Measurements from ENCODE around the gene FLT3. TPM values are rescaled to one million over a fixed set of nuclear protein-coding genes. Genes with fewer than 3 reads are reported as not detected.

The FLT3 gene
- total RNA-seq, 2 donors from 2014 or later: 0.27 to 2.4 TPM

DNA sequence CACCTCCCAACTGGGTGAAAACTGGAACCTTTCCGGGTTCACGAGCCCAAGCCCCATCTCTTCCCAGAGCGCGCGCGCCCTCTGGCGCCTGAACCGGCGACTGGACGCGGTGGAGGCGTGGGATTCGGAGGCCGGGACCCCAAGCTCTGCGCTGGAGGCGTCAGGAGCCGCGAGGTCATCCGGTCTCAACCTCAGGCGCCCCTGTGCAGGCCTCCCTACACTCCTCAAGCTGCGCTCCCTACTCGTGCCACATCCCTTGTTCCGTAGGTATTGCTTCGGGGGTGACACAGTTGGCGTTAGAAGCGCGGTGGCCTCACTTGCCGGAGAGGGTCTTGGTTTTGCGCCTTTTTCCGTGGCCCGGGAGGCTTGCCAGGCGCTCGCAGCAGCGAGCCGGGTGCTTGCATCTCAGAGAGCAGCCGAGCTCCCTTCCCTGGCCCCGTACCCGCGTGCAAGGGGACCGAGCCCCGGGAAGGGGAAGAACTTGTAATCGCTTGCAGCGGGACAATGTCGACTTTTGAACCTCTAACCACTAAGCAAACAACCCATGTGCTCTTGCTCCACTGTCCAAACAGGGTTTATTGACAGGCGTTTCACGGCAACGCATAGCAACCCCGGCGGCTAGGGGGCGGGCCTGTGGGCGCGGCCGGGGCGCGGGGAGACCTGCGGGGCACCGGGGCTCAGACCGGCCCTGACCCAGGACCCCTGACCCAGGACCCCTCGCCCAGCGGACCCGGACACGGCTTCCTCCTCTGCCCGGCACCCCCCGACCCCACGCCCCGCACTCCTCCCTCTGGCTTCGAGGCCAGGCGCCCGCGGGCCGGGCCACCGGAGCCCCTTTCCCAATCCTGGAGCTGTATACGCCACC is 139.8 kb downstream of the FLT3 start:
- intact Hi-C loops (cut with DNase I): no loop called here
- Histone ChIP-seq H3K27ac (no peak overlapping the region), H3K4me1 (replicated peaks) (peaks cover 5% of the 10 kb centered on the region), H3K4me3 (peak overlapping the region in 1 of 2 donors; percentile 31), H3K9me3 (no peaks in the 10 kb centered on the region), H3K36me3 (no peaks in the 10 kb centered on the region), H3K27me3 (replicated peaks; ENCODE audit: insufficient read depth) (peaks cover 13% of the 10 kb centered on the region)
- peak; percentile 45 for TF ChIP-seq POLR2AphosphoS5 (IDR thresholded peaks at IDR 0.05)
- no peak for TF ChIP-seq POLR2A (IDR thresholded peaks at IDR 0.05)
- TF ChIP-seq, protein P1, sequence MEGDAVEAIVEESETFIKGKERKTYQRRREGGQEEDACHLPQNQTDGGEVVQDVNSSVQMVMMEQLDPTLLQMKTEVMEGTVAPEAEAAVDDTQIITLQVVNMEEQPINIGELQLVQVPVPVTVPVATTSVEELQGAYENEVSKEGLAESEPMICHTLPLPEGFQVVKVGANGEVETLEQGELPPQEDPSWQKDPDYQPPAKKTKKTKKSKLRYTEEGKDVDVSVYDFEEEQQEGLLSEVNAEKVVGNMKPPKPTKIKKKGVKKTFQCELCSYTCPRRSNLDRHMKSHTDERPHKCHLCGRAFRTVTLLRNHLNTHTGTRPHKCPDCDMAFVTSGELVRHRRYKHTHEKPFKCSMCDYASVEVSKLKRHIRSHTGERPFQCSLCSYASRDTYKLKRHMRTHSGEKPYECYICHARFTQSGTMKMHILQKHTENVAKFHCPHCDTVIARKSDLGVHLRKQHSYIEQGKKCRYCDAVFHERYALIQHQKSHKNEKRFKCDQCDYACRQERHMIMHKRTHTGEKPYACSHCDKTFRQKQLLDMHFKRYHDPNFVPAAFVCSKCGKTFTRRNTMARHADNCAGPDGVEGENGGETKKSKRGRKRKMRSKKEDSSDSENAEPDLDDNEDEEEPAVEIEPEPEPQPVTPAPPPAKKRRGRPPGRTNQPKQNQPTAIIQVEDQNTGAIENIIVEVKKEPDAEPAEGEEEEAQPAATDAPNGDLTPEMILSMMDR (IDR thresholded peaks at IDR 0.05): peak in 1 of 4 experiments; percentile 28
- peak; percentile 32 for DNase-seq (ENCODE audit: low spot score)
- WGBS: 2% methylated on average over 63 of the region's 73 CpGs

- intact Hi-C loops (cut with DNase I): no loop called here
- TF ChIP-seq POLR2AphosphoS5 (IDR thresholded peaks at IDR 0.05) (no peak), POLR2A (IDR thresholded peaks at IDR 0.05) (no peak)
- TF ChIP-seq, protein P1 (IDR thresholded peaks at IDR 0.05): no peak
- WGBS: 32% methylated on average over 14 of the region's 14 CpGs
- Histone ChIP-seq H3K27ac (no peak overlapping the region), H3K36me3 (no peaks in the 10 kb centered on the region), H3K4me3 (no peak overlapping the region), H3K27me3 (replicated peaks; ENCODE audit: insufficient read depth) (peaks cover 13% of the 10 kb centered on the region), H3K9me3 (no peaks in the 10 kb centered on the region), H3K4me1 (replicated peaks) (peaks cover 3% of the 10 kb centered on the region)
- no peak for DNase-seq (ENCODE audit: low spot score)
These were observed 140.4 kb downstream of the FLT3 start for GRCh38 chr13:27959976-27960361.

DNA sequence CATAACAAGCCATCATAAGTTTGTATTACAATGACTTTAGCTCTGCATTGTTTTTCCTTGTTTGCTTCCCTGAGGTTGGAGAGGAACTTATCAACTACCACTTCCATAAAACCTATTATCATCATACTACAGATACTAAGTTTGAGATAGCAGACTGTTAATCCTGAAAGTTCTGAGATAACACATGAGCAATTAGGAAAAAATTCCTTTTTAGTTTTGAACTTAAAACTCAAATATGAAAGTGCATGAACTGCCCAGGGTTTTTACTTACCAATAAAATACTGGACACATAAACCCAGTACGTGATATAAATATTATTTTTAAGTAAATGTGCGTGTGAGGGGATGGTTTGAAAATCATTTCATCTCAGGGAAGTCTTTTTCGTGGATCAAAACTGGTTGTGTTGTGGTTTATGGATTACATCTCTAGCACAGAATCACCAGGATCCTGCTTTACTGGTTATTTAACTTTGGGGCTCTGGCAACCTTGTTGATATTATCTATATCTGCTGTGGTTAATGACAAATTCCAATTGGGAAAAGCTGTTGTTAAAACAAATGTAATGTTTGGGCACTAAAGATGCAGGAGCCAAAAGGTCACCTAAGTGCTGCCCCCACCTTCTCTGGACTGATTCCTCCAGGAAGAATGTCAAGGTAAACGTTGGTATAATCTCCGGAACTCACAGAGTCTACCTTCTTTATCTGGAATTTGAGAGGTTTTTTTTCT is 143.6 kb downstream of the FLT3 start:
- Histone ChIP-seq H3K9me3 (no peaks in the 10 kb centered on the region), H3K4me3 (no peak overlapping the region), H3K36me3 (no peaks in the 10 kb centered on the region), H3K27ac (no peak overlapping the region), H3K4me1 (replicated peaks) (peaks cover 3% of the 10 kb centered on the region), H3K27me3 (replicated peaks; ENCODE audit: insufficient read depth) (peaks cover 13% of the 10 kb centered on the region)
- DNase-seq (ENCODE audit: low spot score): no peak
- 17% methylated on average over 5 of the region's 5 CpGs for WGBS
- TF ChIP-seq, protein P1 (IDR thresholded peaks at IDR 0.05): no peak
- TF ChIP-seq POLR2AphosphoS5 (IDR thresholded peaks at IDR 0.05) (no peak), POLR2A (IDR thresholded peaks at IDR 0.05) (no peak)
- intact Hi-C loops (cut with DNase I): no loop called here

DNA sequence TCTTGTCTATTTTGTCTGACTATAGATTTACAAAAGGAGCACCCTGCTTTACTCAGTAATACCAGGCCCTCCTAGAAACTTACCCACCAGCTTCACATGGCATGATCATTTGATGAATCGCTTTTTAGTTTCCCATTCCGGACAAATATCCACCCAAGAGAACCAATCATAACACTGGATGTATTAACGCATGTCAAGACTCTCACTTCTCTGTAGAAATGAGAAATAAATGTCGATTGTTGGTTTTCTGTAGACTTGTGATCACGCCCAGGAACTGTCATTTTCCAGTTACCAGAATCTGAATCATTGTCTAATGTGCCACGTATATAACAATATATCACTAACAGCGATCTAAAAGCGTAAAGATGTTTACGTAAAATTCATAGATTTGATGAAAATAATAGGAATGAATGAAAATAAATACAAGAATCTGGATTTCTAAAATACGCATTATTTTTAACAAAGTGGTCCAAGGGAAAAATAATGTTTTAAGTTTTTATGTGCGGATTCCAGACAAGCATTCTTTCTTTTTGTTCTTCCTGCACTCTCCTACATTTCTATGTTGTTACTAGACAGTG is 145.3 kb downstream of the FLT3 start:
- H3K4me1 ChIP-seq (replicated peaks): no peaks in the 10 kb centered on the region
- DNase-seq (ENCODE audit: low spot score): no peak
- no peak overlapping the region for H3K27ac ChIP-seq
- TF ChIP-seq POLR2A (IDR thresholded peaks at IDR 0.05) (no peak), POLR2AphosphoS5 (IDR thresholded peaks at IDR 0.05) (no peak)
- TF ChIP-seq, protein P1 (IDR thresholded peaks at IDR 0.05): no peak
- H3K27me3 ChIP-seq (replicated peaks; ENCODE audit: insufficient read depth): peaks cover 13% of the 10 kb centered on the region
- 71% methylated on average over 11 of the region's 11 CpGs for WGBS
- intact Hi-C loops (cut with DNase I): no loop called here
- H3K4me3 ChIP-seq: no peak overlapping the region
- no peaks in the 10 kb centered on the region for H3K9me3 ChIP-seq
- no peaks in the 10 kb centered on the region for H3K36me3 ChIP-seq
